ENCODE data around the gene ARSA.

DNA sequence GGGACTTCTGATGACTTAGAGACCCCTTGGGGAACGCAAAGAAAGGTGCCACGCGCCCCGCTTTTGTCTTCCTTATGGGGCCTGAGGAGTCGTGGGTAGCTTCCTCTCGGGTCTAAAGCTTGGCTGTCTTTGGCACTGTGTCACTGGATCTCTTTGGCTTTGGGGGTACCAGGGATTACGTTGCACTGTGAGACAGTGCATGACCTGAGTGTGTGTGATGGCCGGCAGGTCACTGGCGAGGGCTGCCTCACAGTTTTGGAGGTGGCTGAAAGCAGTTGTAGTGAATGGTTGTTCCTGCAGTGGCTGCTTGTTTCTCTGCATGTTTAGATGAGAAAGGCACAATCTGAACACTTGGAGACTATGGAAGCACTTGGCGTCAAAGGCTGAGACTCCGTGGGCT is 5.8 kb upstream of the ARSA start:
- TF ChIP-seq, protein P1, sequence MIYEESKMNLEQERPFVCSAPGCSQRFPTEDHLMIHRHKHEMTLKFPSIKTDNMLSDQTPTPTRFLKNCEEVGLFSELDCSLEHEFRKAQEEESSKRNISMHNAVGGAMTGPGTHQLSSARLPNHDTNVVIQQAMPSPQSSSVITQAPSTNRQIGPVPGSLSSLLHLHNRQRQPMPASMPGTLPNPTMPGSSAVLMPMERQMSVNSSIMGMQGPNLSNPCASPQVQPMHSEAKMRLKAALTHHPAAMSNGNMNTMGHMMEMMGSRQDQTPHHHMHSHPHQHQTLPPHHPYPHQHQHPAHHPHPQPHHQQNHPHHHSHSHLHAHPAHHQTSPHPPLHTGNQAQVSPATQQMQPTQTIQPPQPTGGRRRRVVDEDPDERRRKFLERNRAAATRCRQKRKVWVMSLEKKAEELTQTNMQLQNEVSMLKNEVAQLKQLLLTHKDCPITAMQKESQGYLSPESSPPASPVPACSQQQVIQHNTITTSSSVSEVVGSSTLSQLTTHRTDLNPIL (CRISPR knock-in tag; IDR thresholded peaks at IDR 0.05; ENCODE audit: low read depth) = no peak
- no peak for TF ChIP-seq OSR1 (CRISPR knock-in tag; IDR thresholded peaks at IDR 0.05)
- no peak for TF ChIP-seq TSHZ2 (CRISPR knock-in tag; IDR thresholded peaks at IDR 0.05)
- TF ChIP-seq, protein P2, sequence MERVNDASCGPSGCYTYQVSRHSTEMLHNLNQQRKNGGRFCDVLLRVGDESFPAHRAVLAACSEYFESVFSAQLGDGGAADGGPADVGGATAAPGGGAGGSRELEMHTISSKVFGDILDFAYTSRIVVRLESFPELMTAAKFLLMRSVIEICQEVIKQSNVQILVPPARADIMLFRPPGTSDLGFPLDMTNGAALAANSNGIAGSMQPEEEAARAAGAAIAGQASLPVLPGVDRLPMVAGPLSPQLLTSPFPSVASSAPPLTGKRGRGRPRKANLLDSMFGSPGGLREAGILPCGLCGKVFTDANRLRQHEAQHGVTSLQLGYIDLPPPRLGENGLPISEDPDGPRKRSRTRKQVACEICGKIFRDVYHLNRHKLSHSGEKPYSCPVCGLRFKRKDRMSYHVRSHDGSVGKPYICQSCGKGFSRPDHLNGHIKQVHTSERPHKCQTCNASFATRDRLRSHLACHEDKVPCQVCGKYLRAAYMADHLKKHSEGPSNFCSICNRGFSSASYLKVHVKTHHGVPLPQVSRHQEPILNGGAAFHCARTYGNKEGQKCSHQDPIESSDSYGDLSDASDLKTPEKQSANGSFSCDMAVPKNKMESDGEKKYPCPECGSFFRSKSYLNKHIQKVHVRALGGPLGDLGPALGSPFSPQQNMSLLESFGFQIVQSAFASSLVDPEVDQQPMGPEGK (CRISPR knock-in tag; IDR thresholded peaks at IDR 0.05; ENCODE audit: borderline replicate concordance) = no peak
- TF ChIP-seq ZFP30 (CRISPR knock-in tag; IDR thresholded peaks at IDR 0.05) = no peak
- TF ChIP-seq GLIS3 (CRISPR knock-in tag; IDR thresholded peaks at IDR 0.05) = no peak

All from SK-N-SH treated with all-trans-retinoic acid at 6 μM for 48 hours (cell line).